Melanocyte of skin (primary cell): ENCODE data around the gene WDR5. TPM values are rescaled to one million over a fixed set of nuclear protein-coding genes. Genes with fewer than 3 reads are reported as not detected.

ENCODE experiments used
- small RNA-seq, 2 donors: library from RNA; depleted of rRNA; stranded (forward); fragments of <200 nt; gene quantifications; one replicate each; pipeline ENCODE3, GENCODE V24; 2012
- total RNA-seq, 2 donors: library from RNA; depleted of rRNA; stranded (reverse); fragments of >200 nt; gene quantifications; 2 replicates each; pipeline ENCODE4 v1.2.3, GENCODE V29; 2012

Gene WDR5
- 10 to 100 TPM; 16.9 to 26.0 TPM for total RNA-seq

DNA sequence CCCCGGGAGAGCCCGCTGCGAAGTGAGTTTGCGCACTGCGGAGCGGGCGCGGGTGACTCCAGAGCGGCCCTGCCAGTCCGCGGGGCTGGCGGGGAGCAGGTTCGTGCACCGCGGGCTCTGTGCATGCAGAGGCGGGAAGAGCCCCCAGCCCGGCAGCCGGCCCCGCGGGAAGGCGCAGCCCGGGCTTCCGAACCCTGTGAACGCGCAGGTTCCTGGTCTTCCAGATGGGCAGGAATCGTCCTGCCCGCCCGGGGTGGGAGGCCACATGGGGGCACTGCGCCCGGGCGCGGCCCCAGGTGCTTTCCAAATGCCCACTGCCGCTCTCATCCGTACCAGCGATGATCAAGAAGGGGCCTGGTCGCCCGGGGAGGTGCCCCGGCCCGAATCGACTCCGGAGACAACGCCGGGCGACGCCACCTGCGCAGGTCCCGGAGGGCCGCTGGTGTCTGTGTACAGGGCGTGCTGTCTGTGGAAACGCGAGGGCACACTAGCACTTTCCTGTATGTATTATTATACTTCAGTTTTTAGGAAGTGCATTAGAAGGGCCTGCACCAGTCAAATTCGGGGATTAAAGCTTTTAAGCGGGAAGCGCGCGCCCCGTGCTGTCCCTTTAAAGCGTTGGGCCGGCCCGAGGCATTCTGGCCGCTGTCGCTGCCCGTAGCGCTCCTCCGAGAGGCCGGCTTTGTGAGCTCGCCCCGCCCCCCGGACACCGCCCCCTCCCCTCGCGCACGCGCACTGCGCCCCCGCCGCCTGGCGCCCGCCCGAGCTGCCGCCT, at the start of gene WDR5:
WDR5 (plus strand) TSS at position 740 of the 775 bp plus-strand sequence. CDS start 3,796 bp downstream, outside the sequence.

Small RNA genes lying within 50 kb of the gene (small RNA-seq; reads per million reads assigned to genes)
- 475 to 998 reads per million in 2 donors for gene RNU6ATAC

Other genes with a start within 250 kb of the WDR5 start
- 1 to 10 TPM; 3.4 to 5.7 TPM for gene VAV2, start 143.8 kb upstream of the WDR5 start, total RNA-seq
- gene BRD3OS, start 110.6 kb upstream of the WDR5 start, total RNA-seq, result 10 to 100 TPM; 12.3 to 16.5 TPM
- gene BRD3, start 68.1 kb upstream of the WDR5 start, total RNA-seq, result 1 to 10 TPM; 2.4 to 8.7 TPM
- gene RNU6ATAC, start 28.5 kb downstream of the WDR5 start, total RNA-seq, result not detected
- gene RXRA, start 190.4 kb downstream of the WDR5 start, total RNA-seq, result 10 to 100 TPM; 14.3 to 16.5 TPM